Stomach (tissue), 4 donors: ENCODE data around the gene SND1.

Experiments used
- EP300 ChIP-seq: sonication (generic); formaldehyde crosslinking; IDR thresholded peaks from one replicate; pipeline ENCODE4 v1.6.1; 2017; ENCODE audit warnings: antibody characterized with exemption
- POLR2AphosphoS5 ChIP-seq, 3 donors: sonication (generic); formaldehyde crosslinking; IDR thresholded peaks; one replicate each; pipeline ENCODE4 v1.6.1; 2016; ENCODE audit warnings: antibody characterized with exemption in 3 of 3
- TF ChIP-seq, protein P1 (sequence below), 7 experiments: fragments of 450-650 bp in 4 of 7; fragments of 200-600 bp in 3 of 7; sonication (generic) in 3 of 7; IDR thresholded peaks; one replicate each; pipeline ENCODE4 v1.5.1; 2016 to 2019; ENCODE audit warnings: antibody characterized with exemption in 7 of 7, control low read depth in 2 of 7, mild to moderate bottlenecking in 1 of 7

DNA sequence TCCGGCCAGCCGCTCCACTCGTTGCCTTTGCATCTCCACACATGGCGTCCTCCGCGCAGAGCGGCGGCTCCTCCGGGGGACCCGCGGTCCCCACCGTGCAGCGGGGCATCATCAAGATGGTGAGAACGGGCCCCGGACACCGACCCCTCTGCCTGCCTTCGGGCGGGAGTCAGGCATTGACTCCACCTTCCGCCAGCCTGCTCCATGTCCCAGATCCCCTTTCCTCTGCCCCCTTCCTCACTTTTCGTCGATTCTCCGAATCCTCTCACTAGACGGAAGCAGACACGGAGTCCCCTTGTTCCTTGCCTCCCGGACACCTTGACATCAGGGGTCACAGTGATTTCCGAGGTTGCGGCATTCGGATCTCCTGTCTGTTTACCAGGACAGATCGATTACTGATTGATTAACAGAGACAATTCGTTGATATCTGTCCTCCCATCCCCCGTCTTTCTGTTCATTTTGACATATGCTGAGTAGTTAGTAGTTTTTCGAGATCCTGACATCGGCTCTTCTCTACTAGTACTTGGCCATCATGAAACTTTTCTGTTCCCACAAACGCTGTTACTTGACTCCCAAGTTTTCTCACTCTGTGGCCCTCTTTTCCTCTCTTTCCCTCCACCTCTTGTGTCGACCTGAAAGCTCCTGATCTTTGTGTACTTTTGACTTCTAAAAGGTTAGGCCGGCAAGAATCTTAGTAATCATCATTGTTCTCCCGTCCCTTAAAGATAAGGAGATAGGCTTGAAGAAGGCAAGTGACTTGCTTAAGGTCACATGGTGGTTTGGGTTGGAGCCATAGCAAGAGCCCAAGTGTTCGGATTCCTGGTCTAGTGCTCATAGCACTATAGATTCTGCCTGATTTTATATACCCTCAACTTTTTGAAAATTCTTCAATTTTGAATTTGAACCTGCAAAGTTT is 597 bp downstream of the SND1 start:
- TF ChIP-seq, protein P1, sequence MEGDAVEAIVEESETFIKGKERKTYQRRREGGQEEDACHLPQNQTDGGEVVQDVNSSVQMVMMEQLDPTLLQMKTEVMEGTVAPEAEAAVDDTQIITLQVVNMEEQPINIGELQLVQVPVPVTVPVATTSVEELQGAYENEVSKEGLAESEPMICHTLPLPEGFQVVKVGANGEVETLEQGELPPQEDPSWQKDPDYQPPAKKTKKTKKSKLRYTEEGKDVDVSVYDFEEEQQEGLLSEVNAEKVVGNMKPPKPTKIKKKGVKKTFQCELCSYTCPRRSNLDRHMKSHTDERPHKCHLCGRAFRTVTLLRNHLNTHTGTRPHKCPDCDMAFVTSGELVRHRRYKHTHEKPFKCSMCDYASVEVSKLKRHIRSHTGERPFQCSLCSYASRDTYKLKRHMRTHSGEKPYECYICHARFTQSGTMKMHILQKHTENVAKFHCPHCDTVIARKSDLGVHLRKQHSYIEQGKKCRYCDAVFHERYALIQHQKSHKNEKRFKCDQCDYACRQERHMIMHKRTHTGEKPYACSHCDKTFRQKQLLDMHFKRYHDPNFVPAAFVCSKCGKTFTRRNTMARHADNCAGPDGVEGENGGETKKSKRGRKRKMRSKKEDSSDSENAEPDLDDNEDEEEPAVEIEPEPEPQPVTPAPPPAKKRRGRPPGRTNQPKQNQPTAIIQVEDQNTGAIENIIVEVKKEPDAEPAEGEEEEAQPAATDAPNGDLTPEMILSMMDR (IDR thresholded peaks at IDR 0.05): no peak
- TF ChIP-seq POLR2AphosphoS5 (IDR thresholded peaks at IDR 0.05): no peak
- no peak for TF ChIP-seq EP300
